Stimulated activated CD4-positive, alpha-beta T cell treated with anti-CD3 and anti-CD28 coated beads, Interleukin-4, amount 100 ng/mL, for 24 hours (primary cell): ENCODE results near the gene OXCT2.

Experiments used
- DNase-seq: peaks from one replicate; pipeline ENCODE4 v3.0.0-alpha.2; 2020

Gene OXCT2

DNA sequence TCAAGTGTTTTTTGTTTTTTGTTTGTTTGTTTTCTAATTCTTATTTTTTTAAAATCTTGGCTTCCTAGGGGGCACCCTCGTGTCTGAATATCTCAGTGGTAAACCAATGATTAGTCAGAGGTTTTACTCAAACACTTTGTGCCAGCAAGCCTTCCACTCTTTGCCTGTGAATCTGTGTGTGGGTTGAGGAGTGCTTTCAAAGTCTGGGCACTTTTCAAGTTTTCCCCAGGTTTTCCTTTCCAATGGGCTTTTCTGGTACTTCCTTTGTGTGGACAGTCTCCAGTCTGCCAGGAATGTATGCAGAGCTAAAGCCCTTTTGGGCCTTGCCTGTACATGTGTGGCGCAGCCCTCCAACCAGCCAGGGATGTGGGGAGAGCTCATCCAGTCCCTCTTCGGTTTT lies 42.1 kb downstream of the OXCT2 start:
- DNase-seq, result no peak

DNA sequence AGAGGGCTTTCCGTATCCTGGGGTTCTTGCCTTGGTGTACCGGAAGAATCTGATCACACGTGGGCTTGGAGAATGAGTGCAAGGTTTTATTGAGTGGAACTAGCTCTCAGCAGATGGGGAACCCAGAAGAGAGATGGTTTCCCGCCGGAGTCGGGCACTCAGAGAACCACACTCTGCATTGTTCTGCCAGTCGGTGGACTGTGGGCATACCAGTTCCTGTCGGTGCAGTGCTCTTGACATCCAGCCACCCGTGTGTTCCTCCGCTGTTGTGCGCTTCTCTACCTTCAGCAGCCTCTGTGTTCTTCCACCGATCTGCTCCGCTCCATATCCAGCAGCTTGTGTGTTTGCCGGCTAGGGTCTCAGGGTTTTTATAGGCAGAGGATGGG lies 43.2 kb downstream of the OXCT2 start:
- no peak for DNase-seq

DNA sequence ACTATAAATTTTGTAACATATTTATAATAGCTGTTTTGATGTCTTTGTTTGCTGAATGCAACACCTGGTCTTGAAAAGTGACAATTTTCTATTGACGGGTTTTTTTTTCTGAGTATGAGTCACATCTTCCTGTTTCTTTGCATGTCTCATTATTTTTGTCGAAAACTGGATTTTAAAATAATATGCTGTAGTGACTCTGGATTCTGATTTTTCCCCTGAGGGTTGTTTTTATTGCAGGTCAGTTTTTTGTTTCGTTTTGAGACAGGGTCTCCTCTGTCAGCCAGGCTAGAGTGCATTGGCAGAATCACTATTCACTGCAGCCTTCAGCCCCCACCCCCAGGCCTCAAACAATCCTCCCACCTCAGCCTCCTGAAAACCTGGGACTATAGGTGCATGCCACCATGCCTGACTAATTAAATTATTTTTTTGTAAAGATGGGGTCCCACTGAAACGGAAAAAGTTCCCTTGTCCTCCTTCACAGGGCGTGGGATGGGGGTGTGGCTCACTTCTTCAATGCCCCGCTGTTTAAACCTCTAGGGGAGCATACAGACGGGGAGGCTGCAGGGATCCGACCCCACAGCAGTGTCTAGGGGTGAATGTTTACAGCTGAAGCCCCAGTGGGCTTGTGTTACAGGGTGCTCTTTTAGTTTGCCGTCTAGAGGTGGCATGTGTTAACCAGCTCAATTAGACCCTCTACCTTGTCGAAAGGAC lies 43.8 kb downstream of the OXCT2 start:
- DNase-seq, result no peak

DNA sequence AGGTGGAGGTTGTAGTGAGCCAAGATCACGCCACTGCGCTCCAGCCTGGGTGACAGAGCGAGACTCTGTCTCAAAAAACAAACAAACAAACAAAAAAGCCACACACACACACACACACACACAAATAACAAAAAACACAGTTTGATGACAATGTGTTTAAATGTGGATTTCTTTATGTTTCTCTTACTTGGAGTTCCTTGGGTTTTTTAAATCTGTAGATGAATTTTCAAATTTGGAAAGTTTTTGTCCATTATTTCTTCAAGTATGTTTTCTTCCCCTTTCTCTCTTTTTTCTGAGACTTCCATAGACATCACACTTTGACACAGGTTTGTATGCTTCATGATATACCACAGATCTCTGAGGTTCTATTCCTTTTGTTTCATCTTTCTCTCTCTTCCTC lies 44.5 kb downstream of the OXCT2 start:
- DNase-seq, result no peak

DNA sequence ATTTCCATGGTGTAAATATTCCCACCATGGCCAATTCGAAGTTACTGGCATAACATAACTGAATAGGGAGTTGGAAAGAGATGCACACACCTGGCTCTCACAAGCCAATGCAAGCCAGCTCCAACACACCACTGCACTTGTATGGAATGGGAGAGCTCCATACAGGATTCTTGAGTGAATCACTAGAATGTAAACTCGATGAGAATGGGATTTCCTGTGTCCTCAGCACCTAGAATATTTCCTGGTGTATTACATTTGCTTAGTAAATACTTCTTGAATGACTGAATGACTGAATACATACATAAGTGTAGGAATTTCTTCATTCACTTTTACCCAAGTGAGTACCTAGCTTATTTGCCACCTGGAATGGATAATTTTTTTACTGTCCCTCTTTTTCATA lies 48.7 kb downstream of the OXCT2 start:
- DNase-seq, result no peak

DNA sequence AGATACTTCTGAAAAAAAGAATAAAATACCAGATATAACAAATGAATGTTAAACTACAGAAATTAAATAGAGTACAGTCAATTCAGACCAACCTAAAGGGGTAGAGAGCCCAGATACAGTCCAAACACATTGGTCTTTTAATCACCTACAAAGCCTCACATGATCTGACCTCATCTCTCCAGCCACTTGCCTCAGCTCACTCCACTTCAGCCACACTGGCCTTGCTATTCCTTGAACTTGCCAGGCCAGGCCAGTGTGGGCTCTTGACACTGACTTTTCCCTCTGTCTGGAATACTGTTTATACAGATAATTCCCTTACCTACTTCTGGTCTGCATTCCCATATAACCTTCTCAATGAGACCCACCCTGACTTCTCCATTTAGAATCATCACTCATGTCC lies 49.5 kb downstream of the OXCT2 start:
- no peak for DNase-seq

DNA sequence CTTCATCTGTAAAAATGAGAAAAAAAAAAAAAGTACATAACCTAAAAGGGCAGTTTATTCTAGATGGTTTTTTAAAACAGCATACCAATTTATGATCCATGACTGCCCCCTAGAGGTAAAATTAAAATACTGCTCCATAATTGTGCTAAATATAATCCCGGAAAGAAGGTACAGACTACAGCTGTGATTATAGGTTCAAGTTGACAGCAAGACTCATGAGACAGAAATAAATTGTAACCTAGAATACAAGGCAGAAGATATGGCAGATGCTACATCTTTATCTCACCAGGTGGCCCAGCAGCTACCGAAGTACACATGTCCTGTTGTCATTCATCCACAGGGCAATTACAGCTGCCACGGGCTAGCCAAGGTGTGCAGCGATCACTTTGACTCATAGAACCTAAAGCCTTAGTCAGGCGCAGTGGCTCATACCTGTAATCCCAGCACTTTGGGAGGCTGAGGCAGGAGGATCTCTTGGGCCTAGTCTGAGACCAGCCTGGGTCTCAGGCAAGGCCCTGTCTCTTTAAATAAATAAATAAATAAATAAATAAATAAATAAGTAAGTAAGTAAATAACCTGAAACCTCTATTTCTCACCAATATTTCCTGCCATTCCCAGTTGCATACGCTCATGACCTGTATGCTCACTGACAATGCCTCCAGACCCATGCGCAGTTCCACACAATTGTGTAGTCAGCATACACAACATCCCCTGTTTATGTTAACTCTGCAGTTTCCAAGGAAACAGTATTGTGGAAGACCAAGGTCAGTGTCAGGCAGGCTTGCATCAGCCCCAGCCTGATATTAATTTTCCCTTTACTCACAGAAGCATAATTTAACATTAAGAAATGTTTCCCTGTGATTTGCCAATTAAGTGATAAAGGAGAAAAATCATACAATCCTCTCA lies 50.8 kb downstream of the OXCT2 start:
- no peak for DNase-seq
